WTC11 (cell line): ENCODE results near the gene FMN2. TPM values are rescaled to one million over a fixed set of nuclear protein-coding genes. Genes with fewer than 3 reads are reported as not detected.

Experiments used
- ATAC-seq: fragments of 200-7000 bp; cut with Tn5 transposase; 2 replicates; pipeline ENCODE4 v1.10.0; 2021; ENCODE audit warnings: mild to moderate bottlenecking, moderate library complexity
- CTCF ChIA-PET: fragments of 300-600 bp; sonication (Branson Sonifier 250); formaldehyde crosslinking; loops from one replicate; lab custom pipeline; 2021; ENCODE audit warnings: antibody characterized with exemption; lab: Charles Lee
- POLR2A ChIA-PET: fragments of 350-600 bp; sonication (Branson Sonifier 250); formaldehyde crosslinking; loops from one replicate; lab custom pipeline; 2021; ENCODE audit warnings: antibody characterized with exemption; lab: Charles Lee
- DNase-seq: peaks from one replicate; pipeline ENCODE4 v3.0.0; 2021; ENCODE audit warnings: low spot score
- H3K27ac Mint-ChIP-seq: 2 replicates; pipeline ENCODE4 v1.8.0; 2021; ENCODE audit warnings: mixed read lengths
- H3K27me3 Mint-ChIP-seq: 2 replicates; pipeline ENCODE4 v1.8.0; 2021; ENCODE audit warnings: low read depth, mild to moderate bottlenecking, moderate library complexity, mixed read lengths
- H3K36me3 Mint-ChIP-seq: 2 replicates; pipeline ENCODE4 v1.8.0; 2021; ENCODE audit warnings: mixed read lengths
- H3K4me1 Mint-ChIP-seq: 2 replicates; pipeline ENCODE4 v1.8.0; 2022; ENCODE audit warnings: mixed read lengths
- H3K4me3 Mint-ChIP-seq: 2 replicates; pipeline ENCODE4 v1.8.0; 2021; ENCODE audit warnings: mild to moderate bottlenecking, moderate library complexity, mixed read lengths
- H3K9me3 Mint-ChIP-seq: 2 replicates; pipeline ENCODE4 v1.8.0; 2021; ENCODE audit warnings: mixed read lengths
- ATF6 ChIP-seq: sonication (generic); formaldehyde crosslinking; IDR thresholded peaks from 2 replicates; pipeline ENCODE4 v1.8.1; 2023; ENCODE audit warnings: mild to moderate bottlenecking, missing genetic modification reagents
- CBFB ChIP-seq: sonication (generic); formaldehyde crosslinking; IDR thresholded peaks from 2 replicates; pipeline ENCODE4 v1.8.1; 2022; ENCODE audit warnings: mild to moderate bottlenecking, low read depth, missing genetic modification reagents
- ELF4 ChIP-seq: sonication (generic); formaldehyde crosslinking; IDR thresholded peaks from 2 replicates; pipeline ENCODE4 v1.8.1; 2022; ENCODE audit warnings: low read depth, mild to moderate bottlenecking, moderate library complexity, missing genetic modification reagents
- FOXJ3 ChIP-seq: sonication (generic); formaldehyde crosslinking; IDR thresholded peaks from 2 replicates; pipeline ENCODE4 v1.9.0; 2021; ENCODE audit warnings: missing genetic modification reagents, mild to moderate bottlenecking, borderline replicate concordance
- FOXP1 ChIP-seq: sonication (generic); formaldehyde crosslinking; IDR thresholded peaks from 2 replicates; pipeline ENCODE4 v1.8.0; 2022; ENCODE audit warnings: missing genetic modification reagents, mild to moderate bottlenecking, moderate library complexity, borderline replicate concordance
- NFATC4 ChIP-seq: fragments of 250-450 bp; sonication (Bioruptor Pico); IDR thresholded peaks from 2 replicates; pipeline ENCODE4 v1.9.0; 2021; ENCODE audit warnings: mild to moderate bottlenecking
- NR2C2 ChIP-seq: sonication (generic); formaldehyde crosslinking; IDR thresholded peaks from 2 replicates; pipeline ENCODE4 v1.8.0; 2022; ENCODE audit warnings: mild to moderate bottlenecking, missing genetic modification reagents
- SOX15 ChIP-seq: fragments of 250-450 bp; sonication (Bioruptor Pico); IDR thresholded peaks from 2 replicates; pipeline ENCODE4 v1.9.0; 2021; ENCODE audit warnings: mild to moderate bottlenecking
- SP1 ChIP-seq: sonication (generic); formaldehyde crosslinking; conservative IDR thresholded peaks from 2 replicates; pipeline ENCODE4 v1.8.1; 2022; ENCODE audit warnings: missing genetic modification reagents
- STAT6 ChIP-seq: sonication (generic); formaldehyde crosslinking; conservative IDR thresholded peaks from 2 replicates; pipeline ENCODE4 v1.8.1; 2023; ENCODE audit warnings: mild to moderate bottlenecking, low read depth, missing genetic modification reagents, moderate library complexity
- ZBTB43 ChIP-seq: sonication (generic); formaldehyde crosslinking; IDR thresholded peaks from 2 replicates; pipeline ENCODE4 v1.8.1; 2023; ENCODE audit warnings: mild to moderate bottlenecking, missing genetic modification reagents
- ZNF671 ChIP-seq: fragments of 250-450 bp; sonication (Bioruptor Pico); IDR thresholded peaks from 2 replicates; pipeline ENCODE4 v1.8.0; 2021; ENCODE audit warnings: mild to moderate bottlenecking
- total RNA-seq: library from RNA; stranded (reverse); gene quantifications from 3 replicates; pipeline ENCODE4 v1.2.3, GENCODE V29; 2021
- TF ChIP-seq, protein P1 (sequence below): sonication (generic); formaldehyde crosslinking; IDR thresholded peaks from 2 replicates; pipeline ENCODE4 v1.8.0; 2022; ENCODE audit warnings: mild to moderate bottlenecking, missing genetic modification reagents
- TF ChIP-seq, protein P2 (sequence below): fragments of 200-600 bp; IDR thresholded peaks from 2 replicates; pipeline ENCODE4 v1.8.0; 2022; ENCODE audit warnings: antibody characterized with exemption
- TF ChIP-seq, protein P3 (sequence below): fragments of 250-450 bp; sonication (Bioruptor Pico); conservative IDR thresholded peaks from 2 replicates; pipeline ENCODE4 v1.9.0; 2021; ENCODE audit warnings: mild to moderate bottlenecking
- TF ChIP-seq, protein P4 (sequence below): fragments of 250-450 bp; sonication (Bioruptor Pico); IDR thresholded peaks from 2 replicates; pipeline ENCODE4 v2.1.2; 2022; ENCODE audit warnings: mild to moderate bottlenecking, moderate library complexity
- TF ChIP-seq, protein P5 (sequence below): fragments of 250-450 bp; sonication (Bioruptor Pico); IDR thresholded peaks from 2 replicates; pipeline ENCODE4 v1.9.0; 2021; ENCODE audit warnings: mild to moderate bottlenecking

The FMN2 gene
- total RNA-seq, 1 experiment from 2014 or later, result 1.8 TPM

- no peaks in the 10 kb centered on the region for H3K27me3 Mint-ChIP-seq
- POLR2A ChIA-PET, result no interaction called here
- ATAC-seq (no peak), DNase-seq (no peak)
- peaks cover 25% of the 10 kb centered on the region for H3K4me1 Mint-ChIP-seq
- H3K4me3 Mint-ChIP-seq, result no peak overlapping the region
- no peaks in the 10 kb centered on the region for H3K9me3 Mint-ChIP-seq
- CTCF ChIA-PET, result no interaction called here
- no peak for TF ChIP-seq ZNF671
- TF ChIP-seq, protein P1, sequence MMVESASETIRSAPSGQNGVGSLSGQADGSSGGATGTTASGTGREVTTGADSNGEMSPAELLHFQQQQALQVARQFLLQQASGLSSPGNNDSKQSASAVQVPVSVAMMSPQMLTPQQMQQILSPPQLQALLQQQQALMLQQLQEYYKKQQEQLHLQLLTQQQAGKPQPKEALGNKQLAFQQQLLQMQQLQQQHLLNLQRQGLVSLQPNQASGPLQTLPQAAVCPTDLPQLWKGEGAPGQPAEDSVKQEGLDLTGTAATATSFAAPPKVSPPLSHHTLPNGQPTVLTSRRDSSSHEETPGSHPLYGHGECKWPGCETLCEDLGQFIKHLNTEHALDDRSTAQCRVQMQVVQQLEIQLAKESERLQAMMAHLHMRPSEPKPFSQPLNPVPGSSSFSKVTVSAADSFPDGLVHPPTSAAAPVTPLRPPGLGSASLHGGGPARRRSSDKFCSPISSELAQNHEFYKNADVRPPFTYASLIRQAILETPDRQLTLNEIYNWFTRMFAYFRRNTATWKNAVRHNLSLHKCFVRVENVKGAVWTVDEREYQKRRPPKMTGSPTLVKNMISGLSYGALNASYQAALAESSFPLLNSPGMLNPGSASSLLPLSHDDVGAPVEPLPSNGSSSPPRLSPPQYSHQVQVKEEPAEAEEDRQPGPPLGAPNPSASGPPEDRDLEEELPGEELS, result no peak
- no peak for TF ChIP-seq ATF6 (CRISPR knock-in tag)
- TF ChIP-seq, protein P2, sequence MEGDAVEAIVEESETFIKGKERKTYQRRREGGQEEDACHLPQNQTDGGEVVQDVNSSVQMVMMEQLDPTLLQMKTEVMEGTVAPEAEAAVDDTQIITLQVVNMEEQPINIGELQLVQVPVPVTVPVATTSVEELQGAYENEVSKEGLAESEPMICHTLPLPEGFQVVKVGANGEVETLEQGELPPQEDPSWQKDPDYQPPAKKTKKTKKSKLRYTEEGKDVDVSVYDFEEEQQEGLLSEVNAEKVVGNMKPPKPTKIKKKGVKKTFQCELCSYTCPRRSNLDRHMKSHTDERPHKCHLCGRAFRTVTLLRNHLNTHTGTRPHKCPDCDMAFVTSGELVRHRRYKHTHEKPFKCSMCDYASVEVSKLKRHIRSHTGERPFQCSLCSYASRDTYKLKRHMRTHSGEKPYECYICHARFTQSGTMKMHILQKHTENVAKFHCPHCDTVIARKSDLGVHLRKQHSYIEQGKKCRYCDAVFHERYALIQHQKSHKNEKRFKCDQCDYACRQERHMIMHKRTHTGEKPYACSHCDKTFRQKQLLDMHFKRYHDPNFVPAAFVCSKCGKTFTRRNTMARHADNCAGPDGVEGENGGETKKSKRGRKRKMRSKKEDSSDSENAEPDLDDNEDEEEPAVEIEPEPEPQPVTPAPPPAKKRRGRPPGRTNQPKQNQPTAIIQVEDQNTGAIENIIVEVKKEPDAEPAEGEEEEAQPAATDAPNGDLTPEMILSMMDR, result no peak
- TF ChIP-seq CBFB, result no peak
- no peak for TF ChIP-seq NR2C2 (CRISPR knock-in tag)
- TF ChIP-seq ELF4 (CRISPR knock-in tag), result no peak
- TF ChIP-seq NFATC4 (CRISPR knock-in tag), result no peak
- no peak for TF ChIP-seq SOX15
- no peak for TF ChIP-seq STAT6 (CRISPR knock-in tag)
- H3K36me3 Mint-ChIP-seq, result no peaks in the 10 kb centered on the region
- no peak overlapping the region for H3K27ac Mint-ChIP-seq
Measured at GRCh38 chr1:240100371-240100934, 8.8 kb downstream of the FMN2 start.

GRCh38 chr1:240101306-240101705, 9.6 kb downstream of the FMN2 start:
- ATAC-seq (no peak), DNase-seq (no peak)
- ChIA-PET CTCF (interaction anchor here (0.7 kb wide), 1 partner anchor 591 kb away, joined by 3 read pairs; no protein-coding TSS in a partner anchor), POLR2A (no interaction called here)
- Mint-ChIP-seq H3K36me3 (no peaks in the 10 kb centered on the region), H3K4me1 (peaks cover 25% of the 10 kb centered on the region), H3K27ac (no peak overlapping the region), H3K27me3 (no peaks in the 10 kb centered on the region), H3K4me3 (no peak overlapping the region), H3K9me3 (no peaks in the 10 kb centered on the region)
- TF ChIP-seq SP1 (CRISPR knock-in tag), result no peak
- no peak for TF ChIP-seq FOXP1 (CRISPR knock-in tag)
- no peak for TF ChIP-seq CBFB
- no peak for TF ChIP-seq ZBTB43 (CRISPR knock-in tag)
- TF ChIP-seq, protein P3, sequence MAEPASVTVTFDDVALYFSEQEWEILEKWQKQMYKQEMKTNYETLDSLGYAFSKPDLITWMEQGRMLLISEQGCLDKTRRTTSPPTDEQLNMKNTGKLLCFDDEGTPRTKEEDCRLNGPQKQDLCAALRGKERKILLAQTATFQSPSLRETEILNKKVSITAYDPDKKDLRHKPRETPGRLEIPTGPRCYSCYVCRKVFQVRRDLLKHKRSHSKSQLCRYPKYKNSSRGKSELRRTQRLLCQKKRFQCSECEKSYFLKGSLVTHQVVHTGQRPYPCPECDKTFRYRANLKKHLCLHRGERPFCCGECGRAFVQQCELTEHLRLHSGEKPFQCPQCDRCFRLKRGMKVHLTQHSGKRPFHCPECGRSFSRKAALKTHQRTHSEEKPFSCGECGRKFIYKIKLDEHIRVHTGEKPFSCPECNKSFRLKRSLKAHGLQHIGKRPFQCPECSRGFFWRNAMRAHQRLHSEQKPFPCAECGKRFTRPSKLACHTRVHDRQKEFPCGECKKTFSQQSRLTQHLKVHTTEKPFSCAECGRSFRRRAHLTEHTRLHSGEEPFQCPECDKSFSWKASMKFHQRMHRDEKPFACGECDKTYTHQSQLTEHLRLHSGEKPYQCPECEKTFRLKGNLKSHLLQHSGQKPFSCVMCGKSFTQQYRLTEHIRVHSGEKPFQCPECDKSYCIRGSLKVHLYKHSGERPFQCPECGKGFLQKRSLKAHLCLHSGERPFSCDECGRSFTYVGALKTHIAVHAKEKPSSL (CRISPR knock-in tag), result no peak
- TF ChIP-seq, protein P4, sequence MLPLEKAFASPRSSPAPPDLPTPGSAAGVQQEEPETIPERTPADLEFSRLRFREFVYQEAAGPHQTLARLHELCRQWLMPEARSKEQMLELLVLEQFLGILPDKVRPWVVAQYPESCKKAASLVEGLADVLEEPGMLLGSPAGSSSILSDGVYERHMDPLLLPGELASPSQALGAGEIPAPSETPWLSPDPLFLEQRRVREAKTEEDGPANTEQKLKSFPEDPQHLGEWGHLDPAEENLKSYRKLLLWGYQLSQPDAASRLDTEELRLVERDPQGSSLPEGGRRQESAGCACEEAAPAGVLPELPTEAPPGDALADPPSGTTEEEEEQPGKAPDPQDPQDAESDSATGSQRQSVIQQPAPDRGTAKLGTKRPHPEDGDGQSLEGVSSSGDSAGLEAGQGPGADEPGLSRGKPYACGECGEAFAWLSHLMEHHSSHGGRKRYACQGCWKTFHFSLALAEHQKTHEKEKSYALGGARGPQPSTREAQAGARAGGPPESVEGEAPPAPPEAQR (CRISPR knock-in tag), result no peak
- no peak for TF ChIP-seq FOXJ3 (CRISPR knock-in tag)
- TF ChIP-seq, protein P5, sequence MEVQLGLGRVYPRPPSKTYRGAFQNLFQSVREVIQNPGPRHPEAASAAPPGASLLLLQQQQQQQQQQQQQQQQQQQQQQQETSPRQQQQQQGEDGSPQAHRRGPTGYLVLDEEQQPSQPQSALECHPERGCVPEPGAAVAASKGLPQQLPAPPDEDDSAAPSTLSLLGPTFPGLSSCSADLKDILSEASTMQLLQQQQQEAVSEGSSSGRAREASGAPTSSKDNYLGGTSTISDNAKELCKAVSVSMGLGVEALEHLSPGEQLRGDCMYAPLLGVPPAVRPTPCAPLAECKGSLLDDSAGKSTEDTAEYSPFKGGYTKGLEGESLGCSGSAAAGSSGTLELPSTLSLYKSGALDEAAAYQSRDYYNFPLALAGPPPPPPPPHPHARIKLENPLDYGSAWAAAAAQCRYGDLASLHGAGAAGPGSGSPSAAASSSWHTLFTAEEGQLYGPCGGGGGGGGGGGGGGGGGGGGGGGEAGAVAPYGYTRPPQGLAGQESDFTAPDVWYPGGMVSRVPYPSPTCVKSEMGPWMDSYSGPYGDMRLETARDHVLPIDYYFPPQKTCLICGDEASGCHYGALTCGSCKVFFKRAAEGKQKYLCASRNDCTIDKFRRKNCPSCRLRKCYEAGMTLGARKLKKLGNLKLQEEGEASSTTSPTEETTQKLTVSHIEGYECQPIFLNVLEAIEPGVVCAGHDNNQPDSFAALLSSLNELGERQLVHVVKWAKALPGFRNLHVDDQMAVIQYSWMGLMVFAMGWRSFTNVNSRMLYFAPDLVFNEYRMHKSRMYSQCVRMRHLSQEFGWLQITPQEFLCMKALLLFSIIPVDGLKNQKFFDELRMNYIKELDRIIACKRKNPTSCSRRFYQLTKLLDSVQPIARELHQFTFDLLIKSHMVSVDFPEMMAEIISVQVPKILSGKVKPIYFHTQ (CRISPR knock-in tag), result no peak
